GM12878 (cell line): Measurements from ENCODE around the gene LCN12. TPM values are rescaled to one million over a fixed set of nuclear protein-coding genes. Genes with fewer than 3 reads are reported as not detected.

Experiments
- ATAC-seq: fragments of 200-7000 bp; cut with Tn5 transposase; 3 replicates; pipeline ENCODE4 v1.9.1; 2020; ENCODE audit warnings: mild to moderate bottlenecking, moderate library complexity
- BruUV-seq: library from RNA; stranded (reverse); fragments of 400-500 nt; replicated peaks from 2 replicates; lab custom pipeline; 2021; lab: Mats Ljungman, UMichigan
- CTCF ChIA-PET: fragments of 300-600 bp; sonication (Branson Sonifier 250); formaldehyde crosslinking; extraction: SDS; loops from one replicate; lab custom pipeline; 2021; ENCODE audit warnings: inconsistent platforms; lab: Yijun Ruan, JAX
- POLR2A ChIA-PET: fragments of 350-600 bp; formaldehyde crosslinking; extraction: SDS; loops from one replicate; lab custom pipeline; 2021; ENCODE audit warnings: inconsistent platforms; lab: Charles Lee
- RAD21 ChIA-PET: fragments of 300-600 bp; sonication (Branson Sonifier 250); formaldehyde crosslinking; loops from one replicate; lab custom pipeline; 2023; ENCODE audit warnings: antibody characterized with exemption; ENCODE audit not compliant: unreplicated experiment; lab: Charles Lee
- SMC1A ChIA-PET: fragments of 300-600 bp; sonication (Branson Sonifier 250); formaldehyde crosslinking; loops from one replicate; lab custom pipeline; 2023; ENCODE audit not compliant: unreplicated experiment, uncharacterized antibody; lab: Charles Lee
- DNase-seq: peaks from one replicate; pipeline ENCODE4 v3.0.0-alpha.2; 2011; ENCODE audit warnings: low read depth, low spot score
- FAIRE-seq: peaks from 3 replicates; lab custom pipeline; 2011; peaks lifted over from hg19 to GRCh38; lab: Jason Lieb, UNC
- H2AFZ ChIP-seq: 2 replicates; pipeline ENCODE4 v1.6.0; 2011; ENCODE audit warnings: low read depth, low read length, control low read depth; ENCODE audit not compliant: control insufficient read depth
- H3K27ac ChIP-seq: 2 replicates; pipeline ENCODE4 v1.5.1; 2011; ENCODE audit warnings: control low read depth; ENCODE audit not compliant: control insufficient read depth, insufficient read depth
- H3K27me3 ChIP-seq, 2 experiments: replicated peaks in 1 of 2; 2 replicates each; pipeline versions ENCODE4 v1.6.0 to v1.6.1; 2011; ENCODE audit warnings: low read length in 1 of 2; ENCODE audit not compliant: control insufficient read depth in 2 of 2, insufficient read depth in 2 of 2
- H3K36me3 ChIP-seq, 2 experiments: 2 replicates each; pipeline ENCODE4 v1.5.1; 2011; ENCODE audit warnings: low read length in 1 of 2; ENCODE audit not compliant: control insufficient read depth in 2 of 2, insufficient read depth in 2 of 2
- H3K4me1 ChIP-seq: 2 replicates; pipeline ENCODE4 v1.6.1; 2011; ENCODE audit warnings: mild to moderate bottlenecking, low read length, moderate library complexity, mixed read lengths; ENCODE audit not compliant: control insufficient read depth, insufficient read depth
- H3K4me2 ChIP-seq: 2 replicates; pipeline ENCODE4 v1.6.0; 2011; ENCODE audit warnings: control low read depth; ENCODE audit not compliant: control insufficient read depth, insufficient read depth
- H3K4me3 ChIP-seq: fragments of 200-600 bp; sonication (generic); 2 replicates; pipeline ENCODE4 v1.5.1; 2016
- H3K79me2 ChIP-seq: 2 replicates; pipeline ENCODE4 v1.6.0; 2011; ENCODE audit warnings: low read length; ENCODE audit not compliant: control insufficient read depth, insufficient read depth
- H3K9ac ChIP-seq: 2 replicates; pipeline ENCODE4 v1.8.0; 2011; ENCODE audit warnings: low read length, control low read depth, mixed read lengths; ENCODE audit not compliant: control insufficient read depth, insufficient read depth
- H3K9me3 ChIP-seq: replicated peaks from 3 replicates; pipeline ENCODE4 v1.5.1; 2011; ENCODE audit warnings: mild to moderate bottlenecking, low read length; ENCODE audit not compliant: control insufficient read depth, insufficient read depth
- H4K20me1 ChIP-seq: 2 replicates; pipeline ENCODE4 v1.6.0; 2011; ENCODE audit not compliant: control insufficient read depth, insufficient read depth
- BHLHE40 ChIP-seq, 2 experiments: fragments of 450-650 bp in 1 of 2; IDR thresholded peaks; 2 replicates each; pipeline ENCODE4 v1.6.1; 2011 to 2017; ENCODE audit warnings: low read depth in 2 of 2, borderline replicate concordance in 1 of 2, improper control_type of control experiment in 1 of 2, low read length in 1 of 2, mild to moderate bottlenecking in 1 of 2
- CBFB ChIP-seq: IDR thresholded peaks from 2 replicates; pipeline ENCODE4 v1.6.1; 2016; ENCODE audit warnings: antibody characterized with exemption, low read depth
- CTCF ChIP-seq, 3 experiments: IDR thresholded peaks in 2 of 3; conservative IDR thresholded peaks in 1 of 3; 2 replicates each; pipeline ENCODE4 v1.5.1; 2011; ENCODE audit warnings: low read depth in 3 of 3, low read length in 3 of 3, mild to moderate bottlenecking in 3 of 3, control low read depth in 2 of 3, moderate library complexity in 2 of 3, inconsistent platforms in 1 of 3, mixed read lengths in 1 of 3; ENCODE audit not compliant: control insufficient read depth in 2 of 3, insufficient read depth in 1 of 3; ENCODE audit errors: extremely low read depth in 1 of 3
- ESRRA ChIP-seq: IDR thresholded peaks from 2 replicates; pipeline ENCODE4 v1.6.1; 2012; ENCODE audit warnings: mild to moderate bottlenecking, low read length, improper control_type of control experiment
- KDM1A ChIP-seq: fragments of 200-600 bp; sonication (generic); IDR thresholded peaks from 2 replicates; pipeline ENCODE4 v1.6.1; 2016; ENCODE audit warnings: borderline replicate concordance
- NFIC ChIP-seq: IDR thresholded peaks from 2 replicates; pipeline ENCODE4 v1.6.1; 2012; ENCODE audit warnings: low read depth, mild to moderate bottlenecking, inconsistent platforms, low read length, moderate library complexity
- NKRF ChIP-seq: fragments of 450-650 bp; conservative IDR thresholded peaks from 2 replicates; pipeline ENCODE4 v1.6.1; 2017; ENCODE audit warnings: mild to moderate bottlenecking, moderate library complexity
- NR2F1 ChIP-seq: fragments of 450-650 bp; conservative IDR thresholded peaks from 2 replicates; pipeline ENCODE4 v1.6.1; 2017; ENCODE audit warnings: mild to moderate bottlenecking
- PML ChIP-seq: IDR thresholded peaks from 2 replicates; pipeline ENCODE4 v1.6.1; 2012; ENCODE audit warnings: low read length, inconsistent platforms
- RAD21 ChIP-seq: IDR thresholded peaks from 2 replicates; pipeline ENCODE4 v1.6.1; 2011; ENCODE audit warnings: mild to moderate bottlenecking, low read depth, low read length, moderate library complexity; ENCODE audit not compliant: insufficient read depth
- SMAD5 ChIP-seq: IDR thresholded peaks from 2 replicates; pipeline ENCODE4 v1.6.1; 2016; ENCODE audit warnings: antibody characterized with exemption, low read depth
- SMC3 ChIP-seq: IDR thresholded peaks from 2 replicates; pipeline ENCODE4 v1.6.1; 2011; ENCODE audit warnings: low read length, improper control_type of control experiment, borderline replicate concordance
- ZZZ3 ChIP-seq: IDR thresholded peaks from 2 replicates; pipeline ENCODE4 v1.6.1; 2011; ENCODE audit warnings: low read depth; ENCODE audit not compliant: control insufficient read depth, insufficient read length
- WGBS: methylation state at CpG from one replicate; pipeline ENCODE4 v1.1.6; 2016; ENCODE audit warnings: low lambda C conversion rate; ENCODE audit not compliant: insufficient replicate concordance, insufficient coverage; ENCODE audit errors: missing lambda C conversion rate; 5-methylcytosine and 5-hydroxymethylcytosine counted together
- in situ Hi-C: fragments of 300-500 bp; cut with MboI; formaldehyde crosslinking; loops from 9 replicates; pipeline ENCODE4 v1.14.3; 2018; ENCODE audit warnings: mixed read lengths
- intact Hi-C: fragments of 100-400 bp; cut with micrococcal nuclease; formaldehyde crosslinking; loops from one replicate; pipeline ENCODE4 v1.14.2; 2022; ENCODE audit not compliant: unreplicated experiment
- polyA plus RNA-seq, 11 experiments: library from polyadenylated mRNA; depleted of rRNA in 4 of 11; unstranded in 6 of 11; stranded (reverse) in 5 of 11; fragments of >200 nt; fragmentation: Nextera tagmentation in 4 of 11; fragmentation: Illumina TruSeq in 1 of 11; extraction: Ambion mirVana in 4 of 11; extraction: Trizol in 1 of 11; gene quantifications; 1 replicate in 1 of 11; 2 replicates in 10 of 11; pipeline versions ENCODE4 v1.2.1 to v1.2.3, GENCODE V29; 2011 to 2016; ENCODE audit warnings: inconsistent platforms in 2 of 11, missing spikeins in 2 of 11, low read depth in 1 of 11
- total RNA-seq, 4 experiments: library from RNA; depleted of rRNA in 3 of 4; stranded (reverse); fragments of >200 nt in 3 of 4; fragmentation: Illumina TruSeq in 1 of 4; extraction: Trizol in 1 of 4; gene quantifications; 2 replicates each; pipeline versions ENCODE4 v1.2.1 to v1.2.3, GENCODE V29; 2013 to 2021
- TF ChIP-seq, protein P1 (sequence below): fragments of 150-350 bp; IDR thresholded peaks from 2 replicates; pipeline ENCODE4 v1.6.1; 2016; ENCODE audit warnings: low read depth, low read length

The LCN12 gene
- total and polyA plus RNA-seq, 10 of the 15 experiments (the other 5 are each of a cell fraction or from before 2014, with no cell fraction given) = 0.06 to 0.64 (median 0.40) TPM; not detected in 3

DNA sequence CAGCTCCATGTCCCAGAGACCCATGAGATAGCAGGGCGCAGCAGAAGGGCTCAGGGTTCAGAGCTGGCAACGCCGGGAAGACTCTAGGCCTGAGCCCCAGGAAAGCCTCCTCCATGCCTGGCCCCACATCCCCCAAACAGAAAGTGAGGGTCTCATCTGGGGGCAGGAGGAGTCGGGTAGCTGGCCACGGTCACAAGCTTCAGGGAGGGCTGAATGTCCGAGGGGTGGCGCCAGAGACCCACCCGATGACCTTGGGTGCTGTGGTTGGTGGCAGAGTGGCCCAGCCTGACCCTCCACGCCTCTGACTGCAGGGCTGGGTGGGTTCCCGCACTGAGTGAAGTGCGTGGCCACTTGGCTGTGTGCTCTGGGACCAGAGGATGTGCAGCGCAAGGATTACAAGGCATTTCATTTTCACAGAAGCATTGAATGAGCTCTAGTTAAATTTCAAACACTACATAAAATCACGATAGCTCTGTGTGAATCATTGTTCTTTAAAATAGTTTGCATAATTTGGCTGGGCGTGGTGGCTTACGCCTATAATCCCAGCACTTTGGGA lies 4.0 kb upstream of the LCN12 start:
- Histone ChIP-seq H3K9me3 (no peaks in the 10 kb centered on the region), H3K27me3 (no peaks in the 10 kb centered on the region), H3K36me3 (no peaks in the 10 kb centered on the region), H3K4me3 (no peak overlapping the region), H3K4me2 (no peak overlapping the region), H3K27ac (no peak overlapping the region), H3K4me1 (peaks cover 10% of the 10 kb centered on the region), H2AFZ (no peak overlapping the region), H3K79me2 (peaks cover 13% of the 10 kb centered on the region), H4K20me1 (no peaks in the 10 kb centered on the region), H3K9ac (no peak overlapping the region)
- no TSS peak for BruUV-seq
- in situ Hi-C loops (loop anchor here (5.0 kb wide), 1 partner anchor 89 kb away; no protein-coding TSS in a partner anchor), intact Hi-C loops (loop anchor here (1.0 to 10.0 kb wide), 2 partner anchors 87 to 153 kb away; partner anchors contain the start of genes CCDC183 and TMEM141)
- DNase-seq (no peak), FAIRE-seq (no peak), ATAC-seq (0 out of 3 replicates have a peak, but pooled peaks have one; percentile 8)
- ChIA-PET RAD21 (interaction anchor here (0.6 to 2.1 kb wide), 19 partner anchors 12 to 203 kb away, joined by 3 to 109 read pairs (median 6); partner anchors contain the start of genes AJM1, CLIC3, FUT7 and NPDC1), POLR2A (interaction anchor here (0.9 to 3.0 kb wide), 2 partner anchors 44 to 87 kb away, joined by 3 to 19 read pairs; partner anchors contain the start of gene PAXX), SMC1A (interaction anchor here (0.8 to 2.4 kb wide), 16 partner anchors 18 to 253 kb away, joined by 3 to 77 read pairs (median 4); partner anchors contain the start of genes FUT7, NPDC1, PAXX and TPRN), CTCF (interaction anchor here (0.6 to 3.5 kb wide), 42 partner anchors 12 to 182 kb away, joined by 3 to 163 read pairs (median 5); partner anchors contain the start of genes ABCA2, AJM1, CLIC3 and FUT7)
- TF ChIP-seq ESRRA (no peak), RAD21 (peak; percentile 65), NR2F1 (peak; percentile 41; the same call in 1 of the 2 replicates), CTCF (IDR thresholded peaks at IDR 0.05 in 2 of 3, conservative IDR thresholded peaks at IDR 0.05 in 1 of 3; ENCODE audit: control insufficient read depth in 2 of 3, extremely low read depth in 1 of 3, insufficient read depth in 1 of 3, low read depth in 3 of 3, low read length in 3 of 3) (peak; percentile 56 to 75 (median 65)), BHLHE40 (IDR thresholded peaks at IDR 0.05; ENCODE audit: borderline replicate concordance in 1 of 2, low read depth in 2 of 2, low read length in 1 of 2) (0 out of 4 replicates have a peak, but pooled peaks of 1 of the 2 experiments have one; percentile 13), ZZZ3 (no peak), NKRF (no peak), CBFB (no peak), PML (no peak), NFIC (no peak), SMC3 (peak; percentile 60), SMAD5 (no peak), KDM1A (no peak)
- TF ChIP-seq, protein P1, sequence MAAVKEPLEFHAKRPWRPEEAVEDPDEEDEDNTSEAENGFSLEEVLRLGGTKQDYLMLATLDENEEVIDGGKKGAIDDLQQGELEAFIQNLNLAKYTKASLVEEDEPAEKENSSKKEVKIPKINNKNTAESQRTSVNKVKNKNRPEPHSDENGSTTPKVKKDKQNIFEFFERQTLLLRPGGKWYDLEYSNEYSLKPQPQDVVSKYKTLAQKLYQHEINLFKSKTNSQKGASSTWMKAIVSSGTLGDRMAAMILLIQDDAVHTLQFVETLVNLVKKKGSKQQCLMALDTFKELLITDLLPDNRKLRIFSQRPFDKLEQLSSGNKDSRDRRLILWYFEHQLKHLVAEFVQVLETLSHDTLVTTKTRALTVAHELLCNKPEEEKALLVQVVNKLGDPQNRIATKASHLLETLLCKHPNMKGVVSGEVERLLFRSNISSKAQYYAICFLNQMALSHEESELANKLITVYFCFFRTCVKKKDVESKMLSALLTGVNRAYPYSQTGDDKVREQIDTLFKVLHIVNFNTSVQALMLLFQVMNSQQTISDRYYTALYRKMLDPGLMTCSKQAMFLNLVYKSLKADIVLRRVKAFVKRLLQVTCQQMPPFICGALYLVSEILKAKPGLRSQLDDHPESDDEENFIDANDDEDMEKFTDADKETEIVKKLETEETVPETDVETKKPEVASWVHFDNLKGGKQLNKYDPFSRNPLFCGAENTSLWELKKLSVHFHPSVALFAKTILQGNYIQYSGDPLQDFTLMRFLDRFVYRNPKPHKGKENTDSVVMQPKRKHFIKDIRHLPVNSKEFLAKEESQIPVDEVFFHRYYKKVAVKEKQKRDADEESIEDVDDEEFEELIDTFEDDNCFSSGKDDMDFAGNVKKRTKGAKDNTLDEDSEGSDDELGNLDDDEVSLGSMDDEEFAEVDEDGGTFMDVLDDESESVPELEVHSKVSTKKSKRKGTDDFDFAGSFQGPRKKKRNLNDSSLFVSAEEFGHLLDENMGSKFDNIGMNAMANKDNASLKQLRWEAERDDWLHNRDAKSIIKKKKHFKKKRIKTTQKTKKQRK = no peak
- WGBS = 41% methylated on average over 15 of the region's 15 CpGs
